GM18861 (cell line): ENCODE results near the gene PLCL2.
"Not testable (repeated sequence)": the region's sequence is repeated elsewhere in the genome, so short reads cannot be mapped to it uniquely, and the experiment has no call there.

Experiments
- ATAC-seq: cut with Tn5 transposase; IDR thresholded peaks from one replicate; pipeline ENCODE4 v1.9.1; 2021; ENCODE audit not compliant: unreplicated experiment

The PLCL2 gene

GRCh38 chr3:17106801-17107200 is 222.0 kb downstream of the PLCL2 start:
- ATAC-seq = not testable (repeated sequence)

- no peak for ATAC-seq
Observed at GRCh38 chr3:17110660-17111396, 226.1 kb downstream of the PLCL2 start.

GRCh38 chr3:17111586-17111985 is 226.8 kb downstream of the PLCL2 start:
- ATAC-seq = no peak

- no peak for ATAC-seq
Observed at GRCh38 chr3:17115186-17115585, 230.4 kb downstream of the PLCL2 start.

- no peak for ATAC-seq
Observed at GRCh38 chr3:17116007-17116600, 231.3 kb downstream of the PLCL2 start.

DNA sequence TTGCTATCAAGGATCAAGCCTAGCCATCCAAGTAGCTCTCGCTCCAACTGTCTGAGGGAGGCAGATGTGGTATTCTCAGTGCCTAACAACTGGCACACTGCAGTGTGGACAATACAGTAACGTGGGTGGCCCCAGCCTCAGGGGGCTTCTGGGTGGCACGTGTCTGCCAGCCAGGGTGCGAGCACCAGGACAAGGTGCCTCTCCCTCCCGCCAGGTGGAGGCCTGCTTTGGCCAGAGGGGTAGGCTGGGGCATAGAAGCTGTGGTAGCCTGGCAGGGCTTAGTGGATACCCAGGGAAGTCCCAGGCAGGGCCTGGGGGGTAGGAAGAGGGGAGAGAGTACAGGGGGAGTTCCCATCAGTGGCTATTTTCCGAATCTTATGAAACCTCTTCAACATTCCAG is 234.0 kb downstream of the PLCL2 start:
- no peak for ATAC-seq

DNA sequence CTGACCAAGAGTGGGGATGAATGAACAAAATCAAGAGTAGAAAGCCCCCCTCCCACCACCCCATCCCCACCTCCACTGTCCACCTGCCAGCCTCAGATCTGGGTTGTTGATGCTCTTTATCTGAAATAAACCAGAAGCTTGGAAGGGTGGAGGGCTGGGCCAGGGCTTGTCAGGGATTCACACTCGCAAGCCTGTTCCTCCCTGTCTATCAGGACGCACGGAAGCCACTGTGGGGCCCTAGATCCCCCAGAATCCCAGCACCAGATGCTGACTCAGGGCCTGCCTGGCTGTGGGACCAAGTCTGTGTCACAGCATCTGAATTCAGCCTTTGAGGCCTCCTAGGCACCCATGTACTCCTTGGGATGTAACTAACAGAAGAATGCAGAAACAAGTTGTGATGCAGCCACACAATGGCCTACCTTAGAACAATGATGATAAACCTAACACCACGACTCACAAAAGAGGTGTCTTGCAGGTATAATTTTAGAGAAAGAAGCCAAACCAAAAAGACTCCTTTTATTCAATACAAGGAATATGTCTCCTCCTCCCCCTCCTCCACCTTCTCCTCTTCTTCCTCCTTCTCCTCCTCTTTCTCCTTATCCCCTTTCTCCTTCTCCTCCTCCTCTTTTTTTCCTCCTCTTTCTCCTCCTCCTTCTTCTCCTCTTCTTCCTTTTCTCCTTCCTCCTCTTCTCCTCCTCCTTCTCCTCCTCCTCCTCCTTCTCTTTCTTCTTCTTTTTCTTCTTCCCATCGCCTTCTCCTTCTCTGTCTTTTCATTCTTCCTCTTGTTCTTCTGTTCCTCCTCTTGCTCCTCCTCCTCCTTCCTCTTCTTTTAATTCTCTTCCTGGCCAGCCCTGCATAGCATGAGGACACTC is 234.7 kb downstream of the PLCL2 start:
- no peak for ATAC-seq

DNA sequence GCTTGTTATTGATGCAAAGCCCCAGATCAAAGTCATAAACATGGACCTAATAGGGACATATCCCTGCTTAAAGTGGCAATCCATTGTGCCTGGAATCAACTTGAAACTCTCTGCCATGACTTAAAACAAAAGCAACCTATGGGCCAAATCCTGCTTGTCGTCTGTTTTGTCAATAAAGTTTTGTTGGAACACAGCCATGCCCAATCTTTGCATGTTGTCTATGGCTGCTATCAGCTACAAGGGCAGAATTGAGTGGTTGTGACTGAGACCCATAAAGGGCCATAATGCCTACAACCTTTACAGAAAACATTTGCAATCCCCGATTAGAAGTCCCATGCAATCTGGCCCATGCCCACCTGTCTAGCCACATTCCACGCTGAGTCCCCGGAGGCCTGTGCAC is 235.4 kb downstream of the PLCL2 start:
- ATAC-seq = no peak

DNA sequence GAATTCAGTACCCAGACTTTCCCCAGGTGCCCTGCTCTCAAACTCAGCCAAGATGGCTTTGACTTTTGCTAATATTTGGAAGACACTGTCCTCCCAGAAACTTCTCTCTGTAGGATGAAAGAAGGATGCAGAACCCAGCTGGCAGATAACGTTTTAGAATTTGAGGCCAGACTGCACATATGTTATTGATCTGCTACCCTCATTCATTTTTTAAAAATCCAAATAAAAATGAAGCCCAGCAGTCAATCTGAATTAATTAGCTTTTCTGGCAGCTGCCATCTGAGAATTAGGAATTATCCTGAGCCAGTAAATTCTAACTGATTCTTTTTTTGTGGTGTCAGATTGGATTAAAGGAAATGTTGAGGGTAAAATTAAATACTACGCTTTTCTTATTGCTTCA is 236.6 kb downstream of the PLCL2 start:
- no peak for ATAC-seq

- no peak for ATAC-seq
Observed at GRCh38 chr3:17122758-17123157, 238.0 kb downstream of the PLCL2 start.

GRCh38 chr3:17125738-17126442 is 241.1 kb downstream of the PLCL2 start:
- no peak for ATAC-seq

GRCh38 chr3:17128671-17129070 is 243.9 kb downstream of the PLCL2 start:
- not testable (repeated sequence) for ATAC-seq

DNA sequence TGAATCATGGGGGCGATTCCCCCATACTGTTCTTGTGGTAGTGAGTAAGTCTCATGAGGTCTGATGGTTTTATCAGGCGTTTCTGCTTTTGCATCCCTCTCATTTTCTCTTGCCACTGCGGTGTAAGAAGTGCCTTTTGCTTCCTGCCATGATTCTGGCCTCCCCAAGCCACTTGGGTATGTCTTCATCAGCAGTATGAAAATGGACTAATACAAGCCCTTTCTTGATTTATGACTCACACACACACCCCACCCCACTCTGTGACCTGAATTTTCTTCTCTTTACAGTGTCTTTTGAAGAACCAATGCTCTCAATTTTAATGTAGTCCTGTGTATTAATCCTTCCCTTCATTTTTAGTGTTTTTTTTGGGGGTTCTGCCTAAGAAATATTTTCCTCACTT is 244.8 kb downstream of the PLCL2 start:
- ATAC-seq = no peak

GRCh38 chr3:17130956-17131355 is 246.2 kb downstream of the PLCL2 start:
- ATAC-seq = no peak

GRCh38 chr3:17132286-17133115 is 247.7 kb downstream of the PLCL2 start:
- no peak for ATAC-seq

GRCh38 chr3:17133632-17134545 is 249.1 kb downstream of the PLCL2 start:
- no peak for ATAC-seq

GRCh38 chr3:17135696-17136095 is 250.9 kb downstream of the PLCL2 start:
- no peak for ATAC-seq

GRCh38 chr3:17136136-17136721 is 251.5 kb downstream of the PLCL2 start:
- ATAC-seq = no peak

DNA sequence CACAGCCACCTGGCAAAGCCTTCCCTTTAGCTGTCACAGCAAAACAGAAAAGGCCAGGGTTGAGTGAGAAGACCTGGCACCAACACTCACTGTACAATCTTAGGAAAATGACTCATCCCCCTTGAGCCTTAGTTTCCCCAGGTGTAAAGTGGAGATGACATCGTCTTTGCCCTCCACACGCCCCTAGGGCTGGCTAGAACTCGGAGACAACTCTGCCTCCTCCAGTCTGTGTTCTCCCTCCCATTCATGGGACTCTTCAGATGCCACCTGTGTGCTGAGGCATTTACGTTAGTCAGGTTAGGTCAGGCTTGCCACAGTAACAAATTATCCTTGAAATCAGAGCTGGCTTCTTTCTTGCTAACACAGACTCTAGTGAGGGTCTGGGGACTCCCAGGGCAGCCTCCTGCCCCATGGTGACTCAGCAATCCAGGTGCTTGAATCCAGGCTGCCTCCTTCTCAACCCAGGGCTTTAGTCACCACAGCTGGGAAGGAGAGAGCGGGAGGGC is 252.6 kb downstream of the PLCL2 start:
- no peak for ATAC-seq
